Renal cortex interstitium (tissue), 11 donors: ENCODE measurements around the gene AXDND1. TPM values are rescaled to one million over a fixed set of nuclear protein-coding genes. Genes with fewer than 3 reads are reported as not detected.

Source experiments
- DNase-seq, 11 donors: peaks; one replicate each; pipeline ENCODE4 v3.0.0-alpha.2; 2013; ENCODE audit warnings: low read depth in 9 of 11, low spot score in 4 of 11; ENCODE audit errors: extremely low read depth in 1 of 11
- polyA plus RNA-seq, 3 donors: library from polyadenylated mRNA; unstranded; fragments of 120-200 nt; gene quantifications; one replicate each; pipeline ENCODE4 v1.2.1, GENCODE V29; 2013; ENCODE audit not compliant: insufficient read length in 3 of 3

Gene AXDND1
- polyA plus RNA-seq, 3 donors: 12.1 to 29.1 (median 12.6) TPM

GRCh38 chr1:179591592-179592580 lies 226.1 kb downstream of the AXDND1 start, which contains the start of gene TDRD5:
TDRD5 (plus strand) TSS chr1:179591832; CDS start chr1:179592616, 784 bp downstream.
- peak in 2 of 11 donors; percentile 31 for DNase-seq

GRCh38 chr1:179598631-179599030 lies 232.9 kb downstream of the AXDND1 start:
- DNase-seq: no peak

- no peak for DNase-seq
Measured at GRCh38 chr1:179599623-179600249, 234.0 kb downstream of the AXDND1 start.

- DNase-seq: no peak
Measured at GRCh38 chr1:179601093-179601492, 235.3 kb downstream of the AXDND1 start.

Other genes starting within 250 kb of the AXDND1 start
- 10 to 100 TPM; 10.6 to 12.3 (median 10.9) TPM for gene ABL2, start 136.3 kb upstream of the AXDND1 start, polyA plus RNA-seq
- 10 to 100 TPM; 29.5 to 37.1 (median 34.2) TPM for gene SOAT1, start 72.2 kb upstream of the AXDND1 start, polyA plus RNA-seq
- 100 to 1,000 TPM; 329 to 462 (median 378) TPM for gene NPHS2, start 210.0 kb downstream of the AXDND1 start, polyA plus RNA-seq
- 1 to 10 TPM; 3.2 to 5.7 (median 5.2) TPM for gene TDRD5, start 225.9 kb downstream of the AXDND1 start, polyA plus RNA-seq